OCI-LY3 (cell line): ENCODE measurements around the gene ATG9B.

Source experiments
- EZH2phosphoT487 ChIP-seq: fragments of 200-600 bp; shearing (Covaris generic); IDR thresholded peaks from 2 replicates; pipeline ENCODE4 v1.6.1; 2018; ENCODE audit warnings: antibody characterized with exemption, mixed run types, low read depth
- TF ChIP-seq, protein P1 (sequence below): fragments of 200-600, 300-600 bp; sonication (generic); IDR thresholded peaks from 2 replicates; pipeline ENCODE4 v1.5.1; 2014; ENCODE audit warnings: antibody characterized with exemption, low read length, low read depth

- TF ChIP-seq, protein P1, sequence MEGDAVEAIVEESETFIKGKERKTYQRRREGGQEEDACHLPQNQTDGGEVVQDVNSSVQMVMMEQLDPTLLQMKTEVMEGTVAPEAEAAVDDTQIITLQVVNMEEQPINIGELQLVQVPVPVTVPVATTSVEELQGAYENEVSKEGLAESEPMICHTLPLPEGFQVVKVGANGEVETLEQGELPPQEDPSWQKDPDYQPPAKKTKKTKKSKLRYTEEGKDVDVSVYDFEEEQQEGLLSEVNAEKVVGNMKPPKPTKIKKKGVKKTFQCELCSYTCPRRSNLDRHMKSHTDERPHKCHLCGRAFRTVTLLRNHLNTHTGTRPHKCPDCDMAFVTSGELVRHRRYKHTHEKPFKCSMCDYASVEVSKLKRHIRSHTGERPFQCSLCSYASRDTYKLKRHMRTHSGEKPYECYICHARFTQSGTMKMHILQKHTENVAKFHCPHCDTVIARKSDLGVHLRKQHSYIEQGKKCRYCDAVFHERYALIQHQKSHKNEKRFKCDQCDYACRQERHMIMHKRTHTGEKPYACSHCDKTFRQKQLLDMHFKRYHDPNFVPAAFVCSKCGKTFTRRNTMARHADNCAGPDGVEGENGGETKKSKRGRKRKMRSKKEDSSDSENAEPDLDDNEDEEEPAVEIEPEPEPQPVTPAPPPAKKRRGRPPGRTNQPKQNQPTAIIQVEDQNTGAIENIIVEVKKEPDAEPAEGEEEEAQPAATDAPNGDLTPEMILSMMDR = no peak
- TF ChIP-seq EZH2phosphoT487 = no peak
These were observed 35.8 kb upstream of the ATG9B start for GRCh38 chr7:151060113-151060415.
